Stimulated activated memory B cell treated with anti-CD40 and anti-IgM and Interleukin-4, amounts not matched to agents 10 μg/mL and 1 μg/mL and 100 μg/mL, for 72 hours (primary cell): ENCODE results near the gene SMO.
"Not testable (repeated sequence)": the region's sequence is repeated elsewhere in the genome, so short reads cannot be mapped to it uniquely, and the experiment has no call there.

Source experiments
- ATAC-seq: fragments of 150-1000 bp; cut with Tn5 transposase; 2 replicates; pipeline ENCODE4 v1.10.0; 2021
- H3K27ac Mint-ChIP-seq: one replicate; pipeline ENCODE4 v1.8.0; 2022; ENCODE audit warnings: mild to moderate bottlenecking, mixed read lengths
- H3K27me3 Mint-ChIP-seq: one replicate; pipeline ENCODE4 v1.8.0; 2022; ENCODE audit warnings: mixed read lengths
- H3K36me3 Mint-ChIP-seq: one replicate; pipeline ENCODE4 v1.8.0; 2022; ENCODE audit warnings: mixed read lengths
- H3K4me1 Mint-ChIP-seq: one replicate; pipeline ENCODE4 v1.8.0; 2022; ENCODE audit warnings: mixed read lengths
- H3K4me3 Mint-ChIP-seq: one replicate; pipeline ENCODE4 v1.8.0; 2022; ENCODE audit warnings: mild to moderate bottlenecking, moderate library complexity, mixed read lengths
- H3K9me3 Mint-ChIP-seq: one replicate; pipeline ENCODE4 v1.8.0; 2022; ENCODE audit warnings: mixed read lengths

Gene SMO

DNA sequence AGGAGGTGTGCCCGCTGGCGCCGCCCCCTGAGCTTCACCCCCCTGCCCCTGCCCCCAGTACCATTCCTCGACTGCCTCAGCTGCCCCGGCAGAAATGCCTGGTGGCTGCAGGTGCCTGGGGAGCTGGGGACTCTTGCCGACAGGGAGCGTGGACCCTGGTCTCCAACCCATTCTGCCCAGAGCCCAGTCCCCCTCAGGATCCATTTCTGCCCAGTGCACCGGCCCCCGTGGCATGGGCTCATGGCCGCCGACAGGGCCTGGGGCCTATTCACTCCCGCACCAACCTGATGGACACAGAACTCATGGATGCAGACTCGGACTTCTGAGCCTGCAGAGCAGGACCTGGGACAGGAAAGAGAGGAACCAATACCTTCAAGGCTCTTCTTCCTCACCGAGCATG, 23.7 kb downstream of the SMO start:
- Mint-ChIP-seq H3K36me3 (no peaks in the 10 kb centered on the region), H3K27ac (no peak overlapping the region), H3K9me3 (no peaks in the 10 kb centered on the region)

GRCh38 chr7:129212596-129212995, 24.2 kb downstream of the SMO start:
- Mint-ChIP-seq H3K4me3 (no peak overlapping the region), H3K9me3 (no peaks in the 10 kb centered on the region), H3K4me1 (peaks cover 12% of the 10 kb centered on the region), H3K27me3 (no peaks in the 10 kb centered on the region), H3K36me3 (no peaks in the 10 kb centered on the region), H3K27ac (no peak overlapping the region)
- ATAC-seq, result no peak

More for the DNA sequence above, 23.7 kb downstream of the SMO start:
- Mint-ChIP-seq H3K4me1 (peaks cover 12% of the 10 kb centered on the region), H3K27me3 (no peaks in the 10 kb centered on the region), H3K4me3 (no peak overlapping the region)
- no peak for ATAC-seq

DNA sequence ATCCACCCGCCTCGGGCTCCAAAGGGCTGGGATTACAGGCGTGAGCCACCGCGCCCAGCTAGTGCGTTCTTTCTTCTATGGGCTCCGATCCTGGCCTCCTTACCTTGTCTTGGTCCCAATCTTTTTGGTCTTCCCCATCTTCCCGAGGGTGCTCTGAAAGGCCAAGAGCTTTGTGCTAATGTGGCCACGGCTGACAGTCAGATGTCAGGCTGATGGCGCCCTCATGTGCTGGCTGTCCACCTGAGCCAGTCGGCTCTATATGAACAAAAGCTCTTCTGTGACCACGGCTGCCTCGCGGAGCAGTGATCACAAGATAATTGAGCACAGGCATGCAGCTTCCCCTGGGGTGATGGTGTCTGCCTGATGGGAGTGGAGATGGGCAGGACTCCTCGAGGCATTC, 25.4 kb downstream of the SMO start:
- Mint-ChIP-seq H3K4me3 (no peak overlapping the region), H3K4me1 (peaks cover 17% of the 10 kb centered on the region), H3K27ac (no peak overlapping the region), H3K36me3 (no peaks in the 10 kb centered on the region), H3K9me3 (no peaks in the 10 kb centered on the region), H3K27me3 (no peaks in the 10 kb centered on the region)
- peak; percentile 43 for ATAC-seq

GRCh38 chr7:129215691-129216090, 27.3 kb downstream of the SMO start:
- not testable (repeated sequence) for ATAC-seq, H3K9me3 Mint-ChIP-seq
- peaks cover 13% of the 10 kb centered on the region for H3K4me1 Mint-ChIP-seq

DNA sequence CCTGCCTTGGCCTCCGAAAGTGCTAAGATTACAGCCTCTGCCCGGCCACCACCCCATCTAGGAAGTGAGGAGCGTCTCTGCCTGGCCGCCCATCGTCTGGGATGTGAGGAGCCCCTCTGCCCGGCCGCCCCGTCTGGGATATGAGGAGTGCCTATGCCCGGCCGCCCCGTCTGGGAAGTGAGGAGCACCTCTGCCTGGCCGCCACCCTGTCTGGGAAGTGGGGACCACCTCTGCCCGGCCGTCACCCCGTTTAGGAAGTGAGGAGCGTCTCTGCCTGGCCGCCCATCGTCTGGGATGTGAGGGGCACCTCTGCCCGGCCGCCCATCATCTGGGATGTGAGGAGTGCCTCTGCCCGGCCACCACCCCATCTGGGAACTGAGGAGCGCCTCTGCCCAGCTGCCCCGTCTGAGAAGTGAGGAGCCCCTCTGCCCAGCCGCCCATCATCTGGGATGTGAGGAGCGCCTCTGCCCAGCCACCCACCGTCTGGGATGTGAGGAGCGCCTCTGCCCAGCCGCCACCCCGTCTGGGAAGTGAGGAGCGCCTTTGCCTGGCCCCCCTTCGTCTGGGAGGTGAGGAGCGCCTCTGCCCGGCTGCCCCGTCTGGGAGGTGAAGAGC, 27.8 kb downstream of the SMO start:
- not testable (repeated sequence) for H3K36me3 Mint-ChIP-seq, ATAC-seq, H3K27ac Mint-ChIP-seq, H3K9me3 Mint-ChIP-seq, H3K4me3 Mint-ChIP-seq, H3K27me3 Mint-ChIP-seq
- H3K4me1 Mint-ChIP-seq, result peaks cover 13% of the 10 kb centered on the region

More at GRCh38 chr7:129215691-129216090, 27.3 kb downstream of the SMO start:
- H3K27me3 Mint-ChIP-seq, H3K27ac Mint-ChIP-seq, H3K36me3 Mint-ChIP-seq, H3K4me3 Mint-ChIP-seq: not testable (repeated sequence)

DNA sequence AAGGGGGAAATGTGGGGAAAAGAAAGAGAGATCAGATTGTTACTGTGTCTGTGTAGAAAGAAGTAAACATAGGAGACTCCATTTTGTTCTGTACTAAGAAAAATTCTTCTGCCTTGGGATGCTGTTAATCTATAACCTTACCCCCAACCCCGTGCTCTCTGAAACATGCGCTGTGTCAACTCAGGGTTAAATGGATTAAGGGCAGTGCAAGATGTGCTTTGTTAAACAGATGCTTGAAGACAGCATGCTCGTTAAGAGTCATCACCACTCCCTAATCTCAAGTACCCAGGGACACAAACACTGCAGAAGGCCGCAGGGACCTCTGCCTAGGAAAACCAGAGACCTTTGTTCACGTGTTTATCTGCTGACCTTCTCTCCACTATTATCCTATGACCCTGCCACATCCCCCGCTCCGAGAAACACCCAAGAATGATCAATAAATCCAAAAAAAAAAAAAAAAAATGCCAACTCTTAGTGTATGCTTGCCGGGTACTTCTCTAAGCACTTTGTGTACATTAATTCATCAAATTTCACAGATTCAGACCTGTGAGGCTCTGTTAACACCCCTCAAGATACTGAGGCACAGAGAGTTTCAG, 28.5 kb downstream of the SMO start:
- not testable (repeated sequence) for H3K27ac Mint-ChIP-seq, ATAC-seq, H3K4me3 Mint-ChIP-seq, H3K9me3 Mint-ChIP-seq, H3K36me3 Mint-ChIP-seq, H3K27me3 Mint-ChIP-seq
- peaks cover 15% of the 10 kb centered on the region for H3K4me1 Mint-ChIP-seq

- no peak overlapping the region for H3K27ac Mint-ChIP-seq
Measured at GRCh38 chr7:129218514-129219062, 30.2 kb downstream of the SMO start.

GRCh38 chr7:129219166-129219565, 30.7 kb downstream of the SMO start:
- not testable (repeated sequence) for H3K9me3 Mint-ChIP-seq, H3K4me3 Mint-ChIP-seq, H3K36me3 Mint-ChIP-seq, ATAC-seq, H3K27me3 Mint-ChIP-seq, H3K27ac Mint-ChIP-seq
- H3K4me1 Mint-ChIP-seq, result peaks cover 18% of the 10 kb centered on the region

More at GRCh38 chr7:129218514-129219062, 30.2 kb downstream of the SMO start:
- Mint-ChIP-seq H3K36me3 (no peaks in the 10 kb centered on the region), H3K9me3 (no peaks in the 10 kb centered on the region), H3K27me3 (no peaks in the 10 kb centered on the region), H3K4me3 (no peak overlapping the region), H3K4me1 (peaks cover 24% of the 10 kb centered on the region)
- ATAC-seq, result peak; percentile 79

DNA sequence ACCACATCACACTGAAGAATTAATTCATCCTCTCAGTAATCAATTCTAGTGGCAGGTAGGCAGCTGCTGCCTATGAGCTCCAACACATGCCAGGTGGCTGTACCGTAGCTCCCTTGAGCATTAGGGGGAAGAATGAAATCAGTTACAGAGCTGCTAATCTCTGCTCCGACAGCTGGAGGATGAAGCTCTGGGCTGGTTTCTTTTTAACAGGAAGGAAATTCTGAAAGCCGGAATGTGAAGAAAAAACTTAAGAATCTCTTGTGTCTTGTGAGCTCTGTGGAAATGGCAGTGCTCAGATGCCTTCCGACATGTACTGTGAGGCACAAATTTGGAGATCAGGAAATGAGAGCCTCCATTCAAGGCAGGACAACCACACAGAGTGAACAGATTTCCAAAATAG, 33.6 kb downstream of the SMO start:
- no peaks in the 10 kb centered on the region for H3K36me3 Mint-ChIP-seq
- H3K4me3 Mint-ChIP-seq, result peak overlapping the region; percentile 38
- H3K27ac Mint-ChIP-seq, result peak overlapping the region; percentile 74
- peaks cover 32% of the 10 kb centered on the region for H3K4me1 Mint-ChIP-seq
- ATAC-seq, result no peak
- H3K27me3 Mint-ChIP-seq, result no peaks in the 10 kb centered on the region
- H3K9me3 Mint-ChIP-seq, result no peaks in the 10 kb centered on the region

GRCh38 chr7:129224251-129225205, 36.1 kb downstream of the SMO start, which contains the start of gene AHCYL2:
Gene AHCYL2 (plus strand): TSS chr7:129225030.
- H3K4me1 Mint-ChIP-seq, result peaks cover 26% of the 10 kb centered on the region
- ATAC-seq, result peak; percentile 97
- H3K4me3 Mint-ChIP-seq, result peak within 1 kb of the TSS; percentile 86
- H3K36me3 Mint-ChIP-seq, result no peaks in the 10 kb centered on the region
- H3K27ac Mint-ChIP-seq, result peak within 1 kb of the TSS; percentile 90
- no peaks in the 10 kb centered on the region for H3K9me3 Mint-ChIP-seq
- H3K27me3 Mint-ChIP-seq, result no peaks in the 10 kb centered on the region

GRCh38 chr7:129225206-129225930, 36.9 kb downstream of the SMO start:
- Mint-ChIP-seq H3K4me3 (peak overlapping the region; percentile 86), H3K9me3 (no peaks in the 10 kb centered on the region), H3K4me1 (peaks cover 26% of the 10 kb centered on the region), H3K27ac (peak overlapping the region; percentile 90), H3K27me3 (no peaks in the 10 kb centered on the region), H3K36me3 (no peaks in the 10 kb centered on the region)
- peak; percentile 75 for ATAC-seq

GRCh38 chr7:129225931-129226572, 37.6 kb downstream of the SMO start:
- Mint-ChIP-seq H3K4me3 (peak overlapping the region; percentile 86), H3K27me3 (no peaks in the 10 kb centered on the region), H3K4me1 (peaks cover 26% of the 10 kb centered on the region), H3K9me3 (no peaks in the 10 kb centered on the region), H3K27ac (peak overlapping the region; percentile 90), H3K36me3 (no peaks in the 10 kb centered on the region)
- ATAC-seq, result no peak

DNA sequence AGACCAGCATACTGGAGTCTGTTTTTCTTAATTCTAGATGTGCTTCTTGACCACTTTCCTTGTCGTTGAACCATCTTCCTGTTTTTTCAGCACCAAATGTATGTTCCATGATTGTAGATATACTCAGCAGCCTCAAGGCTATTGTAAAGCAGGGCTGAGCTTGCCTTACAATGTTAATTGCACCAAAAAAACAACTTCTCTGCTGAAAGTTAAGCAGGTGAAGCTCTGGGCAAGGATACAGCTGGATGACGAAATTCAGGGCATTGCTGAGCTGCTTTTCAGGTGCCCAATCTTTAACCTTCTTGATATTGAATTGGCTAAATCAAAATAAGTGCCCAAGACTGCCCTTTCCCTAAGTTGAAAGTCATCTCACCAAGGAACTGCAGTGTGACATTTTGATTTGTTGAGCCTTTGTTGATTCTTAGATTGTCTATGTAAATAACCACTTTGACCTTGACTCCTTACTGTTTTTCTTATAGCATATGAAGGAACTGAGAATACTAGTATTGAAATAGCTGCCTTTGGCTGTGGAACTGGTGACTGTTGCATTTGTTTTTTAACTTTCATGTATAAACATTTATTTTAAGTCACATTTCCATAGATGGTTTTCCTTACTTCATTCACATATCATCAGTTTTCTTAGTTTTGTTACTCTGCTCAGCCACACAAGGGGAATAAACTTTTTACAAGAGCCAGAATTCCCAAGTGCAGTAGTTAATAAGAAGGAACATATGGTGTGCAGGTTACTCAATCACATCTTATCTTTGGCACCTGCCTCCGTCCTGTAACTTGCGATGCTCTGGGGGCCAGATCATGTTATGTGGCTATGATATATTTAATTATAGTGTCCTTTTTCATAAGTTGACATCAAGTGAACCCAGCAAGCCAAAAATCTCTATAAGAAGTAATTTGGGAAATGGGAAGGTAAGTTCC, 39.5 kb downstream of the SMO start:
- peaks cover 15% of the 10 kb centered on the region for H3K4me1 Mint-ChIP-seq
- no peaks in the 10 kb centered on the region for H3K9me3 Mint-ChIP-seq
- no peaks in the 10 kb centered on the region for H3K27me3 Mint-ChIP-seq
- ATAC-seq, result no peak
- no peaks in the 10 kb centered on the region for H3K36me3 Mint-ChIP-seq
- no peak overlapping the region for H3K27ac Mint-ChIP-seq
- no peak overlapping the region for H3K4me3 Mint-ChIP-seq
